KOPT-K1 (cell line): ENCODE results near the gene DAP.

ENCODE experiments used
- H3K27ac ChIP-seq: fragments of 200-600 bp; sonication (generic); 2 replicates; pipeline ENCODE4 v1.5.1; 2016; ENCODE audit warnings: antibody characterized with exemption, mild to moderate bottlenecking, low read depth, low read length; ENCODE audit not compliant: poor library complexity, severe bottlenecking
- H3K36me3 ChIP-seq: fragments of 200-600 bp; sonication (generic); 2 replicates; pipeline ENCODE4 v1.5.1; 2017; ENCODE audit warnings: antibody characterized with exemption, mild to moderate bottlenecking, low read length, moderate library complexity; ENCODE audit not compliant: insufficient read depth
- H3K9me3 ChIP-seq: fragments of 200-600 bp; sonication (generic); 2 replicates; pipeline ENCODE4 v1.5.1; 2017; ENCODE audit warnings: antibody characterized with exemption, low read length, mild to moderate bottlenecking; ENCODE audit not compliant: insufficient read depth, poor library complexity, severe bottlenecking

The DAP gene

DNA sequence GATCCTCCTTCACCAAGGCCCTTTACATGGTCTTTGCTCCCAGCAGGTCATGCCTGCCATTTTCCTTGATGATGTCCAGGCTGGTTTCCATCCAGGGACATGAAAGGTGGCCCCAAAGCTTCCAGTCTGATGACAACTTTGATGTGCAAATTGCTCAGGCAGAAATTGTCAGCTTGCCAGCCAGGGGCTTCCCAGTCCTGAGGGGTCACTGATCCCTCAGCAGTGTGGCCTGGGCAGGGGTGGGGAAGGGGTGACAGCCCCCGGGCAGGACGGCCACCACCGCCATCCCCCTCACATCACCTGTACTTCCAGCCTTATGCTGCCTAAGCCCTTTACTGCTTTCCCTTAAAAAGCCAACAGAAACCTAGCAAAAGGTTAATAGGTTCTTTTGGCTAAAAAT lies 100.9 kb downstream of the DAP start:
- H3K27ac ChIP-seq = no peak overlapping the region
- H3K9me3 ChIP-seq = no peaks in the 10 kb centered on the region
- H3K36me3 ChIP-seq = no peaks in the 10 kb centered on the region; the same call in 1 of the 2 replicates

DNA sequence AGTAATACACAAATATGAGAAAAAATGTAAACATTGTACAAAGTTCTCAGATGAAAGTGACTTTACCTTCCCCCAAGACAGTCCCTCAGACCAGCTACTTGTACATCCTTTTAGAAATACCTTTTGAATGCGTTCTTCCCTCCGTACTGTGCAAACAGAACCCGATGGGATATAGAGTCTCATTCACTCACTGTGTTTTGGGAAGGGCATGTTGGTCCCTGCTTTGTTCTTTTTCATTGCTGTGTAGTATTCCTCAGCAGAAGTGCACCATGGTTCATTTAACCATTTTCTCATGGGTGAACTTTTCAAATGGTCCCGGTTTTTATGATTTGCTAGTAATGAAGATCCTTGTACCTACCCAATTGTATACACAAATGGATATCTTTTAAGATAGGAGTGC lies 102.8 kb downstream of the DAP start:
- H3K27ac ChIP-seq = no peak overlapping the region
- H3K9me3 ChIP-seq = no peaks in the 10 kb centered on the region
- H3K36me3 ChIP-seq = no peaks in the 10 kb centered on the region; the same call in 1 of the 2 replicates

DNA sequence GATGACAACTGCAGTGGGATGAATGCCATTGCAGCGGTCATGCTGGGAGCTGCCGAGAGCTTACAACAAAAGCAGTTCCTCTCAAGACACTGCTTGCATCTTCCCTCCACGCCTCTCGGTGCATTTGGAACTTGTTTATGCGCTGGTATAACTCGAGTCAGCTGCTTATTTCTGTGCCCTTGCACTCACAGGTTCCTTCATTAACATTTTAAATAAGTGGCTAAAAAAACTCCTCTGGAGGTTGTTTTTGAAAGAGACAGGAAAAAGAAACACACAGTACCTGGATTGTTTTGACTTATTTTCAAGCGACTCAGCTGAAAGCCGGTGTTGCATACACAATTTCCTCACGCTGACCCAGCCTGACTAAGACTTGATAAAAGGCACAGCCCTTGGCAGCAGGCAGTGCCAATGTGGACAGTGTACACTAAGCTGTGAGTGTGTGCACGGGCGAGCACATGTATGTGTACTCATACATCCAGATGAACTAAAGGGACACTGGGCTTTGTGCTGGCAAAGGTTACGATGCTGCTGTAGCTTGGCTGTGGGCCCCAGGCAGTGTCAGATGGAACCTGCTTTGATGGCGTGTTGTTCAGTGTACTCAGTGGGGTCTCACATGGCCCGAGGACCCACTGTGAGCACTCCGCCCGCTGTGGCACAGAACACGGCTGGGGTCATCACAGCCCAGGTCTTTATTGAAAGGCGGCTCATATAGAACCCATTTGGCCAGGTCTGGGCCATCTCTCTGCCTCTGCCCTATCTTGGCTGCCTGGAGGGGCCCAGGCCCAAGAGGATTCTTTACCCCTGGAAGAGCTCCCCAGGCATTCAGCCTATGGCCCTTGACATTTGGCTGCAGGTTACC lies 104.8 kb downstream of the DAP start:
- Histone ChIP-seq H3K36me3 (no peaks in the 10 kb centered on the region; the same call in 1 of the 2 replicates), H3K27ac (no peak overlapping the region), H3K9me3 (no peaks in the 10 kb centered on the region)

DNA sequence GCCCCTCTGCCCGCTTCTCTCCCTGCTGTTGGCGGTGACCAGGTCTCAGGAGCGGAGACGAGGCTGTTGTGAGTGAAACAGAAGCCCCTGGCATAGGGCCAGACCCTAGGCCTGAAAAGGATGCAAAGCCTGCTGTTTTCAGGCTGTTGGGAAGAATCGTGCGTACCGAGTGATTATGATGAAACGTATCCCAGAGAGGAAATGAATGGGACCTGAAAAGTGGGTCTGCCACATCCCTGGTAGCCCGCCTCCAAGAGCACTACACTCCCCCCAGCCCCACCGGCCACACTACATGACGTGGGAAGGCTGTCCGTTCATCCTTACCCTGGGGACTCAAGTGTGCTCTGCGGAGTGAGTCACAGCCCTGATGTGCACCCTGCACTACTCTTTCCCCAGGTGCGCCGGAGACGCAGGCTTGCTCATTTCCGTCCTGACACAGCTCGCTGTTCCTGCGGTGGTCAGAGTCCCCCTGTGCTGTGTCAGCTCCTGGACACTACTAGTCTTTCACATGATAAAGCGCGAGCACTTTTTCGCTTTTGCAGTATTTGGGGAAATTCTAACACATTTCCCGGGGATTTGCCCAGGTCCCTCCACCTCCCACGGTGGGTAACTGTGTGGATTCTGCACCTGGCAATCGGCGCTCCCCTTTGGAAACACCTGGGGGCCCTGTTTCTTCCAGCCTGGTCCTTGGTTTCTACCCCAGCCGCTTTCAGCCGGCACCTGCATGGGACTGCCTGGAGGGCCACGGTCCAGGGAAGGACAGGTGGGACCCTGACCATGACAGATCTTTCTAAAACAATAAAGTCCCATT lies 105.7 kb downstream of the DAP start:
- no peaks in the 10 kb centered on the region for H3K9me3 ChIP-seq
- H3K27ac ChIP-seq = no peak overlapping the region
- no peaks in the 10 kb centered on the region; the same call in 1 of the 2 replicates for H3K36me3 ChIP-seq

DNA sequence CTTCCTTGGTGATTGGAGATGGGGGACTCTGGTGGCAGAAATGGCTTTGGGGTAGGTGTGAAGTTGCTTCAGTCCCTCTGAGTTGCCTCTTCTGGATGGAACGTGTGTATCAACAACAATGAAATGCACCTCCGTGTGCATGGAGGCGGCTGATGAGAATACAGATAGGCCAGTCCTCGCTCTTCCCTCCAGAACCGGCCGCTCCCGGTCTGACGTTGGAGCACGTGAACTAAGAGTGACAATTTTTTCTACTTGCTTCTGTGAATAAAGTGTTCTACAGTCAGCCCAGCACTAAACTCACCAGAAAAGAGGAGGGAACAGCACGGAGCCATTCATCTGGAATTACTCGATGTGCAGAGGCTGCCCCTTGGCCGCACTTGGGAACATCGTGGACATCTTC lies 106.5 kb downstream of the DAP start:
- H3K36me3 ChIP-seq = no peaks in the 10 kb centered on the region; the same call in 1 of the 2 replicates
- H3K27ac ChIP-seq = no peak overlapping the region
- H3K9me3 ChIP-seq = no peaks in the 10 kb centered on the region

DNA sequence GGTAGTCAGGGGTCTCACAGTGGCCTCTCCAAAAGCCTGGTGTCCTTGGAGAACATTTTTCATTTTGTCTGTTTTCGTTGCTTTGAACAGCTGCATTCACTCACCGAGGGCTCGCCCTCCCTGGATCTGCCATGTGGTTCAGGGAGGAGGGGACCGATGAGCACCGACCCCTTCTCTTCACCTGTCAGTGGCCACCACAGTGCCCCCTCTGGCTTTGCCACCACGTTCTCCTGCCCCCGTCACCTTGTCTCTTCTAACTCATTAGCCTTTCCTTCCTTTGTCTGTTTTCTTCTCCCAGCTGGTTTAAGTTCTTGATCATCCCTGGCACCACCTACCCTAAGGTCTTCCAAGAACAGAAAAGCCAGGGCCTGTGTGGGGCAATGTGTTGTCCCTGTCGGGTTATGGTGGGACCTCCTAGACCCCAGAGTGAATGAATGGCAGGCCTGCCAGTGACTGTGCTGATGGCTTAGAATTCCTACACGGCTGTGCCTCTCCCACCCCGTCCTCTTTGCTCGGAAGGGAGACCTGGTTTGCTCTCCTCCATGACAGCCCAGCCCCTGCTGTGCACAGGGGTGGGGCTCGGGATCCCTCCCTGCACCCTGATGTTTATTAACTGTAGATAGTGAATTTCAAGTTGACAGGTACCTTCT lies 107.2 kb downstream of the DAP start:
- H3K9me3 ChIP-seq = no peaks in the 10 kb centered on the region
- H3K27ac ChIP-seq = no peak overlapping the region
- H3K36me3 ChIP-seq = no peaks in the 10 kb centered on the region; the same call in 1 of the 2 replicates

DNA sequence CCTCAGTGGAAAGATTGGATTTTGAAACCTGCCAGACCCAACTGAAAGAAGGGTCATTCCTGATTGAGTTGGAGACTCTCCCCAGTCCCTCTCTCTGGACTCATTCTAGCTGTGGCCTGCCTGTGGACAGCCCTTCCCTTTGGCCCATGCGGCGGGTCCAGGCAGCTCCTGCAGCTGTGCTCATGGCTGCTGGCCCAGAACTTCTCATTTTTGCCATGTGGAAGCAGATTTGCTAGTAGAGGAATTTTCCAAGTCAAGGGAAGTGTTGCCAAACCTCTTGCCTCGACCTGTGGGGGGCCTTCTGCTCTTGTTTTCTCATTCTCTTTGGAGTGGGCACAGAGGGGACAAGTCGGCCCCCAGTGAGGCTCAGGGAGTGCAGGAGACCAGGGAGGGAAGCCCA lies 108.0 kb downstream of the DAP start:
- Histone ChIP-seq H3K9me3 (no peaks in the 10 kb centered on the region), H3K36me3 (no peaks in the 10 kb centered on the region; the same call in 1 of the 2 replicates), H3K27ac (no peak overlapping the region)

DNA sequence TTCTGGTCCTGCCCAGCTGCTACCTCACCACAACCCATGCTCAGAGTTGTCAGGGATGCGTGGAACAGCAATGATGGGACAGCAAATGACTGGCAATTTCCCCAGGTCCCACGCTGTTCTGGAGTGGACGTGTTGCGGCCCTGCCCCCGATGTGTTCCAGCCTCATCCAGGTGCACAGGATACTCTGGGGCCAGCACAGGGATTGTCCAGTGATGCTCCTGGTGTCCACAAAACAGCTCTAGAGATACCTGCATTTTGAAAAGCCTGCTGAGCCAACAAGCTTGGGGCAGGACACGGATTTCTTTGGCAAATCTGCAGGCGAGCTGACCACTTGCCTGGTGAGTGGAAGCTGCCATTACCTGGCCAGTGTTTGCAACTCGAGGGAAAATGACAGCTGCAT lies 108.4 kb downstream of the DAP start:
- H3K36me3 ChIP-seq = no peaks in the 10 kb centered on the region; the same call in 1 of the 2 replicates
- H3K27ac ChIP-seq = no peak overlapping the region
- H3K9me3 ChIP-seq = no peaks in the 10 kb centered on the region

DNA sequence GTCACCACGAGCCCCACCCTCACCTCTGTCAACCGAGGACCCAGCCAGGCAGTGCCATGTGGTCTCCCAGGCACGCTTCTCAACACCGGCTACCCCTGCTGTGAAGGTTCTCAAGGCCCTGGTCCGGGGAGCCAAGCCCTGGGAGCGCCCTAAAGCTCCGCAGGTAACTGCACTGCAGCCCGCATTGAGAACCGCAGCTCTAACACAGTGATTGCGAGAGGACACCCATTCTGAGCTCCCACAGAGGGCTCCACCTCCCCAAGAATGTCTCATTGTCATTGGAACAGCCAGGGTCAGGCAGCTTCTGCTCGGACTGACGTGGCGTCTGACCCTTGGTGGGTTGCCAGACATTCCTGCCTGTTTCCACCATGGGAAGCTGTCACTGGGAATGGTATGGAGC lies 108.9 kb downstream of the DAP start:
- H3K9me3 ChIP-seq = no peaks in the 10 kb centered on the region
- H3K36me3 ChIP-seq = no peaks in the 10 kb centered on the region; the same call in 1 of the 2 replicates
- no peak overlapping the region for H3K27ac ChIP-seq

DNA sequence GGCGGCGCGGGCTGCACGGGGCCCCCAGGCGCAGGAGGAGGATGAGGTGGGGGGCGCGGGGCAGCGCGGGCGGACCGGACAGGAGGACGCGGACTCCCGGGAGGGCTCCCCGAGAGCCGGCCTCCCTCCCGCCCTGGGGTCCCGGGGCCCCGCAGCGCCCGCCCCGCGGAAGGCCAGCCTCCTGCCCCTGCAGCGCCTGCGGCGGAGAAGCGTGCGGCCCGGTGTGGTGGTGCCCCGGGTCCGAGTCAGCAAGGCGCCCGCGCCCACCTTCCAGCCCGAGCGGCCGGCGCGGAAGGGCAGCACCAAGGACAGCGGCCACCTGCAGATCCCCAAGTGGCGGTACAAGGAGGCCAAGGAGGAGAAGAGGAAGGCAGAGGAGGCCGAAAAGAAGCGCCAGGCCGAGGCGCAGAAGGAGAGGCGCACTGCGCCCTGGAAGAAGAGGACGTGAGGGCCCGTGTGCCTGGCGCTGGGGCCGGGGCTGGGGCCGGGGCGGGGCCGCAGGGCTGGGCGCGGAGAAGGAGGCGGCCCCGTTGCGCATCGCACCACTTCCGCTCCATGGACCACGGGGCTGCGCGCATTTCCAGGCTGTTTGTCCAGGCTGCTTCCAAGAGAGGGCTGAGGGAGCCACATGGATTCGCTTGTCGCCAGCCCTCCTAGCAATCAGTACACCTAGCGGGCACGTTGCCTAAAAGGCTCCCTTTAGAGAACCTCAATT lies 111.2 kb downstream of the DAP start:
- Histone ChIP-seq H3K36me3 (no peaks in the 10 kb centered on the region; the same call in 1 of the 2 replicates), H3K27ac (no peak overlapping the region), H3K9me3 (no peaks in the 10 kb centered on the region)

DNA sequence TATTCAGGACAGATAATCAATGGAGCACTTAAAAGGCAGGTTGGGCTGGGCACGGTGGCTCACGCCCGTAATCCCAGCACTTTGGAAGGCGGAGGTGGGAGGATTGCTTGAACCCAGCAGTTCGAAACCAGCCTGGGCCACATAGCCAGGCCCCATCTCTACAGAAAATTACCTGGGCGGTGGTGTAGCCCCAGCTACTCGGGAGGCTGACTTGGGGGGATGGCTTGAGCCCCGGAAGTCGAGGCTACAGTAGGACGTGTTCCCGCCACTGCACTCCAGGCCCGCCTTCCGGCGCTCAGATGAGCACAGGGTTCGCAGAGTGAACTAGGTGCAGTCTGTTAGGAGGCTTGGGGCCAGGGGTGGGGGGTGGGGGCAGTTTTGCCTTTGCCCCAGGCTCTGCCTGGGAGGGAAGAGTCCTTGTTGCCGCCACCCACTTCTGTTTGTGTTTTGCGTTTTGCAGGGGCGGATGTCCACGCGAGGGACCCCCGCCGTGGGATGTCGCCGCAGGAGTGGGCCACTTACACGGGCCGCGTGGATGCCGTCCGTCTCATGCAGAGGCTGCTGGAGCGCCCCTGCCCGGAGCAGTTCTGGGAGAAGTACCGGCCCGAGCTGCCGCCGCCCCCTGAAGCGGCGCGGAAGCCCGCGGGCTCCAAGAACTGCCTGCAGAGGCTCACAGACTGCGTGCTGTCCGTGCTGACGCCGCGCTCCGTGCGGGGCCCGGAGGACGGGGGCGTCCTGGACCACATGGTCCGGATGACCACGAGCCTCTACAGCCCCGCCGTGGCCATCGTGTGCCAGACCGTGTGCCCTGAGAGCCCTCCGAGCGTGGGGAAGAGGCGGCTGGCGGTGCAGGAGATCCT lies 112.0 kb downstream of the DAP start:
- Histone ChIP-seq H3K9me3 (no peaks in the 10 kb centered on the region), H3K36me3 (no peaks in the 10 kb centered on the region), H3K27ac (no peak overlapping the region)

DNA sequence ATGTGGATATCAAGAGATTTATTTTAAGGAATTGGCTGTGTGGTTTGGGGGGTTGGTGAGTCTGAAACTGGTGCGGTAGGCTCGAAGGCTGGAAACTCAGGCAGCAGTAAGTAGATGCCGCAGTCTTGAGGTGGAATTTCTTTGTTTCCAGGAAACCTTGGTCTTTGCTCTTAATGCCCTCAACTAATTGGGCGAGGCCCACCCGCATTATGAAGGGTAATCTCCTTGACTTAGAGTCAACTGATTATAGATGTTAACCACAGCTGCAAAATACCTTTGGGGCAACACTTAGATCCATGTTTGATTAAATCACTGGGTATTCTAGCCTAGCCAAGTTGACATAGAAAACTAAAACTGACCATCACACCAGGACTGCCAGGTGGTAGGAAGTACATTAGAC lies 113.4 kb downstream of the DAP start:
- H3K27ac ChIP-seq = no peak overlapping the region
- no peaks in the 10 kb centered on the region for H3K36me3 ChIP-seq
- no peaks in the 10 kb centered on the region for H3K9me3 ChIP-seq

DNA sequence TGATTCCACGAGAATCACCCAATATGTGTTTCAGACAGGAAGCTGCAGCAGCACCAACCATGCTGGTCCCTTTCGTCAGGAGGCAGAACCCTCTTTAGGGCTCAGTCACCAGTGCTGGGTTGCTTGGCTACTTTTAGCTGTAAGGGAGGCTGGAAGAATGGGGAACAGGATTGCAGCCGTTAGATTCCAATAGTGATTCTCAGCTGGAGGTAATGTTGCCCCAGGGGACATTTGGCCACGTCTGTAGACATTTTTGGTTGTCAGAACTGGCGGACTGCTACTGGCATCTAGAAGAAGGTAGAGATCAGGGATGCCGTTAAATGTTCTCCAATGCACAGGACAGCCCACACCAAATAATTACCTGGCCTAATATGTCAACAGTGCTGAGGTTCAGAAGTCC lies 115.4 kb downstream of the DAP start:
- no peak overlapping the region for H3K27ac ChIP-seq
- no peaks in the 10 kb centered on the region for H3K9me3 ChIP-seq
- H3K36me3 ChIP-seq = no peaks in the 10 kb centered on the region

DNA sequence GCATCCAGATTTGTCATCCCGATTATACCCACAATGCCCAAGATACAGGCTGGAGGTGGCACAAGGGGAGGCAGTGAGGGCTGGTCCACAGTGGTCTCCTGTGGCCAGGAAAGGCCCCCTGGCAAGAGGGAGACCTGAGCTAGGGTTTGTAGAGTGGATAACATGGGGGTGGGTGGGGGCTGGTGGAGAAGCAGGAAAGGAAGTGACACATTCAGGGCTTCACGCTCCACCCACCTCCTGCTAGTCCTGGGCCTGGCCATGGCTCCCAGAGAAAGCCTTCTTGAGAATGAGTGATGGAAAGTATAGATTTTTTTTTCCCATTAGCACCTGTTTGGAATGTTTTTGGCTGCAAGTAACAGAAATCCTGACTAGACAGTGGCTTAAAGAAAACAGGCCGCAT lies 115.9 kb downstream of the DAP start:
- Histone ChIP-seq H3K27ac (no peak overlapping the region), H3K36me3 (no peaks in the 10 kb centered on the region), H3K9me3 (no peaks in the 10 kb centered on the region)
